Activated CD4-positive, alpha-beta T cell treated with anti-CD3 and anti-CD28 coated beads for 36 hours (primary cell): ENCODE measurements around the gene ADH1C. TPM values are rescaled to one million over a fixed set of nuclear protein-coding genes. Genes with fewer than 3 reads are reported as not detected.
"Not testable (repeated sequence)": the region's sequence is repeated elsewhere in the genome, so short reads cannot be mapped to it uniquely, and the experiment has no call there.

Experiments
- ATAC-seq: fragments of 200-7000 bp; cut with Tn5 transposase; one replicate; pipeline ENCODE4 v1.10.0; 2021; ENCODE audit warnings: mild to moderate bottlenecking, moderate library complexity
- CTCF ChIA-PET: fragments of 350-600 bp; sonication (Branson Sonifier 250); formaldehyde crosslinking; loops from one replicate; lab custom pipeline; 2021; ENCODE audit warnings: antibody characterized with exemption; lab: Charles Lee
- POLR2A ChIA-PET: fragments of 350-600 bp; sonication (Branson Sonifier 250); formaldehyde crosslinking; loops from one replicate; lab custom pipeline; 2021; ENCODE audit warnings: antibody characterized with exemption, inconsistent platforms; lab: Charles Lee
- DNase-seq: peaks from one replicate; pipeline ENCODE4 v3.0.0-alpha.2; 2020
- H3K27ac Mint-ChIP-seq: one replicate; pipeline ENCODE4 v1.8.0; 2021; ENCODE audit warnings: mixed read lengths
- H3K27me3 Mint-ChIP-seq: one replicate; pipeline ENCODE4 v1.8.0; 2021; ENCODE audit warnings: mixed read lengths
- H3K36me3 Mint-ChIP-seq: one replicate; pipeline ENCODE4 v1.8.0; 2021; ENCODE audit warnings: low read depth, mixed read lengths
- H3K4me1 Mint-ChIP-seq: one replicate; pipeline ENCODE4 v1.8.0; 2021; ENCODE audit warnings: mixed read lengths
- H3K4me3 Mint-ChIP-seq: one replicate; pipeline ENCODE4 v1.8.0; 2021; ENCODE audit warnings: mild to moderate bottlenecking, moderate library complexity, mixed read lengths
- H3K9me3 Mint-ChIP-seq: one replicate; pipeline ENCODE4 v1.8.0; 2021; ENCODE audit warnings: low read depth, mixed read lengths
- intact Hi-C, 2 experiments: fragments of 100-400 bp; cut with DNase I in 1 of 2; cut with micrococcal nuclease in 1 of 2; formaldehyde crosslinking; loops; one replicate each; pipeline versions ENCODE4 v1.14.2 to v1.15.1; 2022 to 2024; cut with DNase I, micrococcal nuclease
- total RNA-seq, 2 experiments: library from RNA; stranded (reverse); gene quantifications; one replicate each; pipeline ENCODE4 v1.2.3, GENCODE V29; 2021

The ADH1C gene
- total RNA-seq, 2 experiments from 2014 or later = not detected

GRCh38 chr4:99324979-99325378, 27.6 kb downstream of the ADH1C start:
- DNase-seq = no peak
- Mint-ChIP-seq H3K27me3 (peaks cover 2% of the 10 kb centered on the region), H3K9me3 (no peaks in the 10 kb centered on the region), H3K4me3 (no peak overlapping the region), H3K36me3 (no peaks in the 10 kb centered on the region), H3K27ac (no peak overlapping the region), H3K4me1 (no peaks in the 10 kb centered on the region)
- intact Hi-C loops = no loop called here
- CTCF ChIA-PET = no interaction called here
- POLR2A ChIA-PET = no interaction called here
- ATAC-seq = no peak

GRCh38 chr4:99324361-99324760, 28.2 kb downstream of the ADH1C start:
- Mint-ChIP-seq H3K27ac (no peak overlapping the region), H3K9me3 (no peaks in the 10 kb centered on the region), H3K4me1 (no peaks in the 10 kb centered on the region), H3K36me3 (no peaks in the 10 kb centered on the region), H3K27me3 (peaks cover 2% of the 10 kb centered on the region), H3K4me3 (no peak overlapping the region)
- ATAC-seq = no peak
- POLR2A ChIA-PET = no interaction called here
- CTCF ChIA-PET = no interaction called here
- intact Hi-C loops = no loop called here
- DNase-seq = no peak

GRCh38 chr4:99323756-99324155, 28.8 kb downstream of the ADH1C start:
- DNase-seq = no peak
- H3K4me3 Mint-ChIP-seq = no peak overlapping the region
- peaks cover 2% of the 10 kb centered on the region for H3K27me3 Mint-ChIP-seq
- no peak overlapping the region for H3K27ac Mint-ChIP-seq
- CTCF ChIA-PET = interaction anchor here (0.6 kb wide), 1 partner anchor 58 kb away, joined by 3 read pairs; no protein-coding TSS in a partner anchor
- H3K9me3 Mint-ChIP-seq = no peaks in the 10 kb centered on the region
- no peaks in the 10 kb centered on the region for H3K4me1 Mint-ChIP-seq
- no peak for ATAC-seq
- intact Hi-C loops = no loop called here
- POLR2A ChIA-PET = no interaction called here
- no peaks in the 10 kb centered on the region for H3K36me3 Mint-ChIP-seq

- ChIA-PET POLR2A (no interaction called here), CTCF (no interaction called here)
- no peak for DNase-seq
- H3K4me1 Mint-ChIP-seq = no peaks in the 10 kb centered on the region
- no peaks in the 10 kb centered on the region for H3K9me3 Mint-ChIP-seq
- intact Hi-C loops = no loop called here
- no peak within 1 kb of the TSS for H3K27ac Mint-ChIP-seq
- no peak within 1 kb of the TSS for H3K4me3 Mint-ChIP-seq
- peaks cover 7% of the 10 kb centered on the region for H3K27me3 Mint-ChIP-seq
- ATAC-seq = no peak
- H3K36me3 Mint-ChIP-seq = no peaks in the 10 kb centered on the region
Observed at GRCh38 chr4:99321241-99322191, 31.0 kb downstream of the ADH1C start, which contains the start of gene ADH1B. ADH1B (minus strand) TSS chr4:99321401; CDS start chr4:99321331, 70 bp downstream.

- H3K9me3 Mint-ChIP-seq, CTCF ChIA-PET, DNase-seq, H3K36me3 Mint-ChIP-seq, H3K4me1 Mint-ChIP-seq, H3K27ac Mint-ChIP-seq, H3K27me3 Mint-ChIP-seq, ATAC-seq, H3K4me3 Mint-ChIP-seq, POLR2A ChIA-PET, intact Hi-C loops: not testable (repeated sequence)
Observed at GRCh38 chr4:99317811-99318210, 34.7 kb downstream of the ADH1C start.

GRCh38 chr4:99317354-99317753, 35.2 kb downstream of the ADH1C start:
- no peak for ATAC-seq
- Mint-ChIP-seq H3K27me3 (peaks cover 7% of the 10 kb centered on the region), H3K36me3 (no peaks in the 10 kb centered on the region), H3K27ac (no peak overlapping the region), H3K4me3 (no peak overlapping the region), H3K9me3 (no peaks in the 10 kb centered on the region), H3K4me1 (no peaks in the 10 kb centered on the region)
- POLR2A ChIA-PET = no interaction called here
- no peak for DNase-seq
- intact Hi-C loops = no loop called here
- CTCF ChIA-PET = no interaction called here

- no peaks in the 10 kb centered on the region for H3K36me3 Mint-ChIP-seq
- no peak overlapping the region for H3K4me3 Mint-ChIP-seq
- no peak overlapping the region for H3K27ac Mint-ChIP-seq
- DNase-seq (no peak), ATAC-seq (no peak)
- CTCF ChIA-PET = no interaction called here
- H3K4me1 Mint-ChIP-seq = no peaks in the 10 kb centered on the region
- peaks cover 7% of the 10 kb centered on the region for H3K27me3 Mint-ChIP-seq
- H3K9me3 Mint-ChIP-seq = no peaks in the 10 kb centered on the region
- intact Hi-C loops = no loop called here
- POLR2A ChIA-PET = no interaction called here
Observed at GRCh38 chr4:99315839-99316238, 36.7 kb downstream of the ADH1C start.

- ATAC-seq = no peak
- POLR2A ChIA-PET = no interaction called here
- Mint-ChIP-seq H3K27ac (no peak overlapping the region), H3K4me3 (no peak overlapping the region), H3K4me1 (no peaks in the 10 kb centered on the region), H3K27me3 (peaks cover 10% of the 10 kb centered on the region), H3K9me3 (no peaks in the 10 kb centered on the region), H3K36me3 (no peaks in the 10 kb centered on the region)
- CTCF ChIA-PET = no interaction called here
- no peak for DNase-seq
- intact Hi-C loops = no loop called here
Observed at GRCh38 chr4:99314211-99314610, 38.3 kb downstream of the ADH1C start.

GRCh38 chr4:99310389-99310788, 42.2 kb downstream of the ADH1C start:
- POLR2A ChIA-PET = no interaction called here
- Mint-ChIP-seq H3K4me3 (no peak overlapping the region), H3K27ac (no peak overlapping the region), H3K36me3 (no peaks in the 10 kb centered on the region), H3K4me1 (no peaks in the 10 kb centered on the region), H3K27me3 (peaks cover 13% of the 10 kb centered on the region), H3K9me3 (no peaks in the 10 kb centered on the region)
- no peak for ATAC-seq
- intact Hi-C loops = no loop called here
- CTCF ChIA-PET = no interaction called here
- DNase-seq = no peak

GRCh38 chr4:99305638-99306400, 46.7 kb downstream of the ADH1C start:
- Mint-ChIP-seq H3K27ac (no peak overlapping the region), H3K27me3 (peaks cover 13% of the 10 kb centered on the region), H3K36me3 (no peaks in the 10 kb centered on the region), H3K4me1 (no peaks in the 10 kb centered on the region), H3K9me3 (peaks cover 2% of the 10 kb centered on the region), H3K4me3 (no peak overlapping the region)
- no peak for ATAC-seq
- CTCF ChIA-PET = no interaction called here
- intact Hi-C loops = no loop called here
- DNase-seq = no peak
- POLR2A ChIA-PET = no interaction called here

GRCh38 chr4:99301376-99302164, 51.0 kb downstream of the ADH1C start:
- DNase-seq = no peak
- Mint-ChIP-seq H3K27me3 (peaks cover 3% of the 10 kb centered on the region), H3K4me1 (no peaks in the 10 kb centered on the region), H3K4me3 (no peak overlapping the region), H3K36me3 (no peaks in the 10 kb centered on the region), H3K27ac (no peak overlapping the region), H3K9me3 (peaks cover 21% of the 10 kb centered on the region)
- ChIA-PET CTCF (interaction anchor here (0.6 to 0.7 kb wide), 2 partner anchors 623 to 698 kb away, joined by 3 to 4 read pairs; no protein-coding TSS in a partner anchor), POLR2A (no interaction called here)
- intact Hi-C loops = no loop called here
- no peak for ATAC-seq
